Coronary artery (tissue), 2 donors: ENCODE results near the gene MAMSTR.

Experiments used
- DNase-seq: peaks from one replicate; pipeline ENCODE4 v3.0.0-alpha.2; 2017; ENCODE audit warnings: low spot score
- H3K27ac ChIP-seq, 2 donors: fragments of 200-600 bp; sonication (generic); one replicate each; pipeline ENCODE4 v1.5.1; 2016 to 2019
- H3K4me3 ChIP-seq: fragments of 200-600 bp; sonication (generic); 2 replicates; pipeline ENCODE4 v1.5.1; 2016; ENCODE audit warnings: mild to moderate bottlenecking, moderate library complexity
- TF ChIP-seq, protein P1 (sequence below): fragments of 200-600 bp; sonication (generic); IDR thresholded peaks from one replicate; pipeline ENCODE4 v1.5.1; 2019; ENCODE audit warnings: antibody characterized with exemption

Gene MAMSTR

DNA sequence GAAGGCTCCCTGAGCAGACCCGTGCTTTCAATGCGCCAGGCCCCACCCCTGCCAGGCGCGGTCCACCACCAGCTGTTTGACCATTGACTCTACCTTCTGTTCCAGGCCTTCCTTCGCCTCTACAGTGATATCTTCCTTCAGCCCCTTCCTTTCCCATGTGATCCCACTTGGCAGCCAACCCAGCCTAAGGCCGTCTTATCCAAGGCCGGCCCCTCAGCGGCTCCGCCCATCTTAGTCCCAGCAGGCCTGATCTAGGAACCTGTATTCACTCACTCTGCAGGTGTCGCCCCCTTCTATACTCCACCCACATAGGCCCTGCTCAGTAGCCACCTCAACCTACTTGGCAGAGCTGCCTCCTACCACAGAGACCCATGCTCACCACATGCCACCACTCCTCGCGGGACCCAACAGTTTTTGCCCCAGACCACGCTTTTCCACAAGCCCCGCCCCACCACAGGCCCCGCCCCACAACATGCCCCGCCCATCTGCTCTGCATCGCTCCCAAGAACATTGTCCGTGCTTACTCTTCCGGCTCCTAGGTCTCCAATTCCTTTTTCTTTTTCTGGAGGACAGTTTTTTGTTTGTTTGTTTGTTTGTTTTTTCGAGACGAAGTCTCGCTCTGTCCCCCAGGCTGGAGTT is 18.0 kb upstream of the MAMSTR start:
- TF ChIP-seq, protein P1, sequence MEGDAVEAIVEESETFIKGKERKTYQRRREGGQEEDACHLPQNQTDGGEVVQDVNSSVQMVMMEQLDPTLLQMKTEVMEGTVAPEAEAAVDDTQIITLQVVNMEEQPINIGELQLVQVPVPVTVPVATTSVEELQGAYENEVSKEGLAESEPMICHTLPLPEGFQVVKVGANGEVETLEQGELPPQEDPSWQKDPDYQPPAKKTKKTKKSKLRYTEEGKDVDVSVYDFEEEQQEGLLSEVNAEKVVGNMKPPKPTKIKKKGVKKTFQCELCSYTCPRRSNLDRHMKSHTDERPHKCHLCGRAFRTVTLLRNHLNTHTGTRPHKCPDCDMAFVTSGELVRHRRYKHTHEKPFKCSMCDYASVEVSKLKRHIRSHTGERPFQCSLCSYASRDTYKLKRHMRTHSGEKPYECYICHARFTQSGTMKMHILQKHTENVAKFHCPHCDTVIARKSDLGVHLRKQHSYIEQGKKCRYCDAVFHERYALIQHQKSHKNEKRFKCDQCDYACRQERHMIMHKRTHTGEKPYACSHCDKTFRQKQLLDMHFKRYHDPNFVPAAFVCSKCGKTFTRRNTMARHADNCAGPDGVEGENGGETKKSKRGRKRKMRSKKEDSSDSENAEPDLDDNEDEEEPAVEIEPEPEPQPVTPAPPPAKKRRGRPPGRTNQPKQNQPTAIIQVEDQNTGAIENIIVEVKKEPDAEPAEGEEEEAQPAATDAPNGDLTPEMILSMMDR: no peak
- no peak overlapping the region for H3K27ac ChIP-seq
- H3K4me3 ChIP-seq: no peak overlapping the region
- no peak for DNase-seq

DNA sequence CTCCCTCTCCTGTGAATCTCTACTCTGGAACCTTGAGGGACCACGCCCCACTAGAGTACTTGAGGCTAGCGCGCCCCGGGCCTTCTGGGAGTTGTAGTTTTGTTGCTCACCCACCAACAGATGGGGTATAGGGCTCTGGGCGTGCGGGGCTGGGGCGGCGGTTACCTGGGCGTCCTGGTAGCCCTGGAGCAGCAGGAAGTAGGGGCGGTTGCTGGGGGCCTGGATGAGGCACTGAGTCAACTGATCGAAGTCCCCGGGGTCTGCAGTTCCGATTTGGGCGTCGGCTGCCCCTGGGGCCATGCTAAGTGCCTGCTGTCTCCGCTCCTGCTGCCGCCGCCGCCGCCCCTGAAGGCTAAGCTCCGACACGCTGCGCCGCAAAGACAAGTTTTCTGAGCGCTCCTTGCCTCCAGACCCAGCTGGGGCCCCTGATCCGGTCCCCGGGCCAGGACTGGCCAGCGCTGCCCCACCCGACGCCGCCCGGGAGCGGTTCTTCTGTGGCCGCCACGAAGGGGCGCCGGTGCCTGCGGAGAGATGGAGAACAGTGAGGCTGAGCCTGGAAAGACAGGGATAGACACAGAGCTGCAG is 15.6 kb upstream of the MAMSTR start:
- no peak overlapping the region for H3K4me3 ChIP-seq
- TF ChIP-seq, protein P1: no peak
- H3K27ac ChIP-seq: no peak overlapping the region
- DNase-seq: no peak

DNA sequence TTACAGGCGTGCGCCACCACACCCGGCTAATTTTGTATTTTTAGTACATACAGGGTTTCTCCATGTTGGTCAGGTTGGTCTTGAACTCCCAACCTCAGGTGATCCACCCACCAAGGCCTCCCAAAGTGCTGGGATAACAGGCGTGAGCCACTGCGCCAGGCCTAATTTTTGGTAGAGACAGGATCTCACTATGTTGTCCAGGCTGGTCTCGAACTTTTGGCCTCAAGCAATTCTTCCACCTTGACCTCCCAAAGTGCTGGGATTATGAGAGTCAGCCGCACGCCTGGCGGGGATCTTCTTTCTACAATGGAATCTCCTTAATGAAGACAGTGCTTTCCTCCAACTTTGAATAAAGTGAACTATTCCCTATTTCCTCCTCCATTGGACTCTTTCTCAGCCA is 15.1 kb upstream of the MAMSTR start:
- TF ChIP-seq, protein P1: no peak
- DNase-seq: no peak
- H3K4me3 ChIP-seq: no peak overlapping the region
- H3K27ac ChIP-seq: no peak overlapping the region

DNA sequence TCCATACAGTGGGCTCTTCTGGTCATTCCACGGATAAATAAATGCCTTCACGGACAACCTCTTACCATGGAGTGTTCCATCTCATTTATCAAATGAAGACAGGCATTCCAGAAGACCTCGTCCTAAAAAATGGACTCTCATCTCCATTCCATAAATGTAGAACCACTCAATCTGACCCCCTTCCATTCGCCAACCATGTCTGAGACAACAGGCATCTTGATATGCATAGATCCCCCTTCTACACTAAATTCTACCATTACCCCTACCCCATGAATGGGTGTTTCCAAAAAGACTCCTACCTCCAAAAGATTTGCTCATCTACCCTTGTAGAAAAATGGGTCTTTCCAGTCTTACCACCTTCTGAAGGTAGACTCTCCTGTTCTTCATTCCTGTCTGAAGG is 11.9 kb upstream of the MAMSTR start:
- TF ChIP-seq, protein P1: no peak
- no peak overlapping the region for H3K27ac ChIP-seq
- no peak overlapping the region for H3K4me3 ChIP-seq
- no peak for DNase-seq

DNA sequence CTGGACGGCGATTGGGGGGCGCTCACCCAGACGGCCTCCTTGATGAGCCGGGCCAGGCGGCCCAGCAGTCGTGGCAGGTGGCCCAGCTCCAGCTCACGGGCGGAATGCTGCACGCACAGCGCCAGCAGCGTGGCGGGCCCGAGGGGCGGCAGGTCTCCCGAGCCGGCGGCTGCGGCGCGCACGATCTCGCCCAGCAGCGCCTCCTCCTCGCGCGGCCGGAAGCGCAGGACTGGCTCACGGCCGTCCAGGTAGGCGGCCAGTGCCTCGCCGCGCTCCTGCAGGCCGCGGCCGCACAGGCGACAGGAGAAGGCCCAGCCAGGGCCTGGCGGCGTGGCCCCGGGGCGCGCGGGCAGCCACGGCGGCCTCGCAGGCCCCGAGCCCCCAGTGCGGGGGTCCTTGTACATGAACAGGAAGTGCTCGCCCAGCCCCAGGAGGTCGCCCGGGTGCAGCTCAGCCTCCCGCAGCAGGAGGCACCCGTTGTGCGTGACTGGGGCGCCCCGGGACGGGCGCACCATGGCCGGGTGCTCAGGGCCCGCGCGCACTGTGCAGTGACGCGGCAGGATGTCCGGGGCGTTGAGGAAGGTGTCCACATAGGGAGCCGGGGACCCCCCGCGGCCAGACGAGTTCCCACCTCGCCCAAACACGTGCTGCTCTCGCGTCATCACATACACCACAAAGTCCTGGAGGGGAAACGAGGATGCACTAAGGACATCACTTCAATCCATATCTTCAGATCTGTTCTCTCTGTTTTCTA is 9.6 kb upstream of the MAMSTR start:
- no peak overlapping the region for H3K4me3 ChIP-seq
- TF ChIP-seq, protein P1: no peak
- no peak for DNase-seq

DNA sequence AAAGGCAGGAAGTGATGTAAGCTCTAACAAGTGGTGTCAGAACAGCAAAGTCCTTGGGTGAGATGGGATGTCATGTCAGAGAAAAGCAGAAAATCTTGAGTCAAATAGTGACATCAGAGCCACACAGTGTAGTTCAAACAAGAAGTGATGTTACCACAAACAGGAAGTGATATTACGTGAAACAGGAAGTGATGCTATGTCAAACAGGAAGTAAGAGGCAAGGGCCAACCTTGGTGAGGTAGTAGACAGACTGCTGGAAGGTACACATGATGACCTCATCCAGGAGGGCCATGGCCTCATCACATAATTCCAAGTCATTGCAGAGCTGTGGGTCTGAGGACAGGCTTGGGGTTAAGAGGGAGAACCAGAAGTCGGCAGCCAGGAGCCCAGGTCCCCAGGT is 7.0 kb upstream of the MAMSTR start:
- no peak for DNase-seq
- Histone ChIP-seq H3K27ac (peak overlapping the region in 1 of 2 donors; percentile 62), H3K4me3 (no peak overlapping the region)
- TF ChIP-seq, protein P1: no peak

More for the DNA sequence above, 9.6 kb upstream of the MAMSTR start:
- H3K27ac ChIP-seq: no peak overlapping the region
